ENCODE data around the gene DBX2.
A peak's percentile ranks its signal among the peaks of the same experiment; 100 is the strongest.

Gene DBX2

DNA sequence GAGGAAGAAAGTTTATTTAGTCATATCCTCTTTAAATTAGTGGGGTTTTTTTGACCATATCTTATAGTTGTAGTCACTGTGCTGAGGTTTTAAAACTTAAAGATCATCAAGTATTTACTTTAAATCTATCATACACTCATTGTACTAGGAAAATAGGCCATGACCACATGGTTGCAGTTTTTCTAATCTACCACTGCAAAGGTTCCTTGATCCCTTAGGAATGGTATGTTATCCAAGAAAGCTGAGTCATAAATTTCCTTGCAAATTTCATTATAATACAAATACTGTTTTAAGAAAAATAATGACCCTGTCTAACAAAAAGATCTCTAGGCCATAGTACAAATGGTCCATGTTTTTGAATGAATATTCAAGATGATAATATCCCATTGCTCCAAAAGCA is 74.7 kb downstream of the DBX2 start:
- Histone ChIP-seq H2AFZ (ENCODE audit: low read length) (no peak overlapping the region), H3K4me1 (ENCODE audit: low read length) (no peaks in the 10 kb centered on the region), H3K27ac (ENCODE audit: low read length) (no peak overlapping the region), H4K20me1 (ENCODE audit: insufficient read depth, low read length) (no peaks in the 10 kb centered on the region), H3K4me2 (ENCODE audit: low read depth, low read length) (no peak overlapping the region), H3K9me2 (replicated peaks; ENCODE audit: insufficient read depth, low read length) (no peaks in the 10 kb centered on the region), H3K79me2 (ENCODE audit: low read length) (no peaks in the 10 kb centered on the region), H3F3A (ENCODE audit: insufficient read depth, low read length) (no peaks in the 10 kb centered on the region), H3K9ac (ENCODE audit: low read length) (no peak overlapping the region), H3K9me3 (replicated peaks; ENCODE audit: insufficient read depth, low read length) (no peaks in the 10 kb centered on the region), H3K4me3 (ENCODE audit: low read length) (no peak overlapping the region), H3K27me3 (replicated peaks; ENCODE audit: insufficient read depth, low read length) (no peaks in the 10 kb centered on the region), H3K36me3 (replicated peaks; ENCODE audit: insufficient read depth, low read length) (no peaks in the 10 kb centered on the region)
- DNase-seq, result no peak
- no peak for TF ChIP-seq EZH2 (optimal IDR thresholded peaks at IDR 0.05; ENCODE audit: low read depth, low read length)
- TF ChIP-seq, protein P1, sequence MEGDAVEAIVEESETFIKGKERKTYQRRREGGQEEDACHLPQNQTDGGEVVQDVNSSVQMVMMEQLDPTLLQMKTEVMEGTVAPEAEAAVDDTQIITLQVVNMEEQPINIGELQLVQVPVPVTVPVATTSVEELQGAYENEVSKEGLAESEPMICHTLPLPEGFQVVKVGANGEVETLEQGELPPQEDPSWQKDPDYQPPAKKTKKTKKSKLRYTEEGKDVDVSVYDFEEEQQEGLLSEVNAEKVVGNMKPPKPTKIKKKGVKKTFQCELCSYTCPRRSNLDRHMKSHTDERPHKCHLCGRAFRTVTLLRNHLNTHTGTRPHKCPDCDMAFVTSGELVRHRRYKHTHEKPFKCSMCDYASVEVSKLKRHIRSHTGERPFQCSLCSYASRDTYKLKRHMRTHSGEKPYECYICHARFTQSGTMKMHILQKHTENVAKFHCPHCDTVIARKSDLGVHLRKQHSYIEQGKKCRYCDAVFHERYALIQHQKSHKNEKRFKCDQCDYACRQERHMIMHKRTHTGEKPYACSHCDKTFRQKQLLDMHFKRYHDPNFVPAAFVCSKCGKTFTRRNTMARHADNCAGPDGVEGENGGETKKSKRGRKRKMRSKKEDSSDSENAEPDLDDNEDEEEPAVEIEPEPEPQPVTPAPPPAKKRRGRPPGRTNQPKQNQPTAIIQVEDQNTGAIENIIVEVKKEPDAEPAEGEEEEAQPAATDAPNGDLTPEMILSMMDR (IDR thresholded peaks at IDR 0.05; ENCODE audit: low read length), result no peak
- TF ChIP-seq EZH2phosphoT487 (IDR thresholded peaks at IDR 0.05; ENCODE audit: low read length), result no peak

DNA sequence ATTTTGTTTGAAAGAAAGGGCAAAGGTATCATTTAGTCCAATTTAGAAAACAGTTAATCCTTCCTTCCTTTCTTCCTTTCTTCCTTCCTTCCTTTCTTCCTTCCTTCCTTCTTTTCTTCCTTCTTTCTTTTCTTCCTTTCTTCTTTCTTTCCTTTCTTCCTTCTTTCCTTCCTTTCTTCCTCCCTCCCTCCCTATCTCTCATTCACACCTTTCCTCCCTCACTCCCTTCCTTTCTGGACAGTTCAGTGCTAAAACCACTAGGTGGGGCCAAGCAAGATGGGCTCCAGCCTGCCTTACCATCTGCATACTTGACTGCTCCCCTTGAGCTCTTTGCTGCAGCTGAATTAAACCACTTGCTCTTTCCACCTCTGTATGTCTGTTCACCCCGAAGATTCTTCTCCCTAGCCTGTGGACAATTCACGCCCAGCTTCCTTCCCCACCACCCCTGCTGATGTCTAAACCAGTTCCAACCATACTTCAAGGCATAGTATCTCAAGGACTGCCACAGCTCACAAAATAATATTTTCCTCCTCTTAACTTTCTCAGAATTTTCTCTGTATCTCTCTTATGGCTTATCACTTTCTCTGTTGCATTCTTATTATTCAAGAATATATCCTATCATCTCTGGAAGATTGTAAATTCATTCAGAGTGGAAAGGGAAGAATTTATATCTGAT is 78.0 kb downstream of the DBX2 start:
- Histone ChIP-seq H3K27ac (ENCODE audit: low read length) (no peak overlapping the region), H4K20me1 (ENCODE audit: insufficient read depth, low read length) (no peaks in the 10 kb centered on the region), H3K9me3 (replicated peaks; ENCODE audit: insufficient read depth, low read length) (no peaks in the 10 kb centered on the region), H3K79me2 (ENCODE audit: low read length) (no peaks in the 10 kb centered on the region), H3K4me3 (ENCODE audit: low read length) (no peak overlapping the region), H3K27me3 (replicated peaks; ENCODE audit: insufficient read depth, low read length) (no peaks in the 10 kb centered on the region), H3K4me1 (ENCODE audit: low read length) (no peaks in the 10 kb centered on the region), H3K9ac (ENCODE audit: low read length) (no peak overlapping the region), H3K9me2 (replicated peaks; ENCODE audit: insufficient read depth, low read length) (no peaks in the 10 kb centered on the region), H2AFZ (ENCODE audit: low read length) (no peak overlapping the region), H3F3A (ENCODE audit: insufficient read depth, low read length) (no peaks in the 10 kb centered on the region), H3K4me2 (ENCODE audit: low read depth, low read length) (no peak overlapping the region), H3K36me3 (replicated peaks; ENCODE audit: insufficient read depth, low read length) (no peaks in the 10 kb centered on the region)
- peak; percentile 20 for DNase-seq
- TF ChIP-seq, protein P1 (IDR thresholded peaks at IDR 0.05; ENCODE audit: low read length), result peak; percentile 61
- TF ChIP-seq EZH2 (optimal IDR thresholded peaks at IDR 0.05; ENCODE audit: low read depth, low read length), result no peak

DNA sequence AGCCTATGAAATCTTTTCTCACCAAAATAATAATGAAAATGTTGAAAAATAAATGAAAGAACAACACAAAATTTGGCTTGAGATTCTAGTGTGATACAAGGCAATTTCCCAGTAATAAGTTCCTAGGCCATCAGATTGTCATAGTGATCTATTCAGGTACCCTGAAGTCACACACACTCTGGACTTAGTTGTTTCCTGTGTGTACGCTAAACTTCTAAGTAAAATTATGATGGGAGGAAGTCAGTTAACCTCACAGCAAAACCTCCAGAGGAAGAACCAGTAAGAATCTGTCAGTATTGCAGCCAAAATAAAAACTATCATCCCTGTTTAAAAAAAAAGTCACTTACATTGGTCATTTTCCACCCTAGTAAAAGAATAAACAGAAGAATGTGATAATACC is 81.9 kb downstream of the DBX2 start:
- H3K79me2 ChIP-seq (ENCODE audit: low read length), result no peaks in the 10 kb centered on the region
- no peak overlapping the region for H3K4me2 ChIP-seq (ENCODE audit: low read depth, low read length)
- H3K9me3 ChIP-seq (replicated peaks; ENCODE audit: insufficient read depth, low read length), result no peaks in the 10 kb centered on the region
- H2AFZ ChIP-seq (ENCODE audit: low read length), result no peak overlapping the region
- H3K9ac ChIP-seq (ENCODE audit: low read length), result no peak overlapping the region
- no peaks in the 10 kb centered on the region for H3K9me2 ChIP-seq (replicated peaks; ENCODE audit: insufficient read depth, low read length)
- no peaks in the 10 kb centered on the region for H3K27me3 ChIP-seq (replicated peaks; ENCODE audit: insufficient read depth, low read length)
- no peak for DNase-seq
- no peaks in the 10 kb centered on the region for H4K20me1 ChIP-seq (ENCODE audit: insufficient read depth, low read length)
- H3F3A ChIP-seq (ENCODE audit: insufficient read depth, low read length), result no peaks in the 10 kb centered on the region
- no peak overlapping the region for H3K4me3 ChIP-seq (ENCODE audit: low read length)
- H3K27ac ChIP-seq (ENCODE audit: low read length), result no peak overlapping the region
- H3K36me3 ChIP-seq (replicated peaks; ENCODE audit: insufficient read depth, low read length), result no peaks in the 10 kb centered on the region
- no peak for TF ChIP-seq EZH2phosphoT487 (IDR thresholded peaks at IDR 0.05; ENCODE audit: low read length)
- TF ChIP-seq, protein P1 (IDR thresholded peaks at IDR 0.05; ENCODE audit: low read length), result no peak
- TF ChIP-seq EZH2 (optimal IDR thresholded peaks at IDR 0.05; ENCODE audit: low read depth, low read length), result no peak
- H3K4me1 ChIP-seq (ENCODE audit: low read length), result no peaks in the 10 kb centered on the region

All from MM.1S (cell line).